Chondrocyte (in vitro differentiated cells): ENCODE data around the gene NTF3. TPM values are rescaled to one million over a fixed set of nuclear protein-coding genes. Genes with fewer than 3 reads are reported as not detected.

Experiments
- DNase-seq: peaks from one replicate; pipeline ENCODE4 v3.0.0; 2021; ENCODE audit warnings: mixed read lengths, low spot score
- H3K27ac Mint-ChIP-seq: one replicate; pipeline ENCODE4 v1.8.0; 2021; ENCODE audit warnings: mild to moderate bottlenecking, moderate library complexity, mixed read lengths; ENCODE audit not compliant: unreplicated experiment
- H3K27me3 Mint-ChIP-seq: 2 replicates; pipeline ENCODE4 v1.8.0; 2021; ENCODE audit warnings: low read depth, mixed read lengths
- H3K36me3 Mint-ChIP-seq: 2 replicates; pipeline ENCODE4 v1.8.0; 2021; ENCODE audit warnings: low read depth, mixed read lengths
- H3K4me1 Mint-ChIP-seq: 2 replicates; pipeline ENCODE4 v1.8.0; 2021; ENCODE audit warnings: low read depth, mild to moderate bottlenecking, mixed read lengths
- H3K4me3 Mint-ChIP-seq: one replicate; pipeline ENCODE4 v1.8.0; 2021; ENCODE audit warnings: mild to moderate bottlenecking, moderate library complexity, mixed read lengths; ENCODE audit not compliant: unreplicated experiment
- H3K9me3 Mint-ChIP-seq: 2 replicates; pipeline ENCODE4 v1.8.0; 2021; ENCODE audit warnings: low read depth, mixed read lengths
- total RNA-seq: library from RNA; stranded (reverse); gene quantifications from 3 replicates; pipeline ENCODE4 v1.2.1, GENCODE V29; 2021
- TF ChIP-seq, protein P1 (sequence below): fragments of 200-600 bp; sonication (generic); IDR thresholded peaks from 2 replicates; pipeline ENCODE4 v1.5.0; 2021; ENCODE audit warnings: antibody characterized with exemption, mild to moderate bottlenecking, moderate library complexity

NTF3 gene
- total RNA-seq, 1 donor from 2014 or later, result 2.5 TPM

DNA sequence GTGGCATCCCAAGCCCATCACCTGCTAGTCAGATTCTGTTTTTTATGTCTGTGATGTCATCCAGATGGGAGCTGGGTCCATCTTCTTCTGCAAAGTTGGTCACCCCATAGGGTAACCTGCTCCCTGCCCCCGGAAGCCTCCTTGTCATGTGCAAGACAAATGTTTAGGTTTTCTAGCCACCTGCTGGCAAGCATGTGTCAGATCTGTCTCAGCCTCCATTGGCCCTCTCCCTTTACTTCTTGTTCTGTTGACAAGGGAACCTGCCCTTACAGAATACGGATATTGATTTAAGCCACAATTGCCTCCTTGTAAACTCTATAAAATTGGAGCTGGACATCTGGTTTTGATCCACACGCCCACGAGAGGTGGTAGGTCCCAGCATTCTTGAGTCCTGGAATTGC, 7.5 kb downstream of the NTF3 start:
- DNase-seq, result no peak
- Mint-ChIP-seq H3K4me3 (no peak overlapping the region), H3K9me3 (peaks cover 8% of the 10 kb centered on the region), H3K36me3 (no peaks in the 10 kb centered on the region), H3K27ac (no peak overlapping the region), H3K4me1 (peaks cover 7% of the 10 kb centered on the region), H3K27me3 (peaks cover 31% of the 10 kb centered on the region)
- TF ChIP-seq, protein P1, sequence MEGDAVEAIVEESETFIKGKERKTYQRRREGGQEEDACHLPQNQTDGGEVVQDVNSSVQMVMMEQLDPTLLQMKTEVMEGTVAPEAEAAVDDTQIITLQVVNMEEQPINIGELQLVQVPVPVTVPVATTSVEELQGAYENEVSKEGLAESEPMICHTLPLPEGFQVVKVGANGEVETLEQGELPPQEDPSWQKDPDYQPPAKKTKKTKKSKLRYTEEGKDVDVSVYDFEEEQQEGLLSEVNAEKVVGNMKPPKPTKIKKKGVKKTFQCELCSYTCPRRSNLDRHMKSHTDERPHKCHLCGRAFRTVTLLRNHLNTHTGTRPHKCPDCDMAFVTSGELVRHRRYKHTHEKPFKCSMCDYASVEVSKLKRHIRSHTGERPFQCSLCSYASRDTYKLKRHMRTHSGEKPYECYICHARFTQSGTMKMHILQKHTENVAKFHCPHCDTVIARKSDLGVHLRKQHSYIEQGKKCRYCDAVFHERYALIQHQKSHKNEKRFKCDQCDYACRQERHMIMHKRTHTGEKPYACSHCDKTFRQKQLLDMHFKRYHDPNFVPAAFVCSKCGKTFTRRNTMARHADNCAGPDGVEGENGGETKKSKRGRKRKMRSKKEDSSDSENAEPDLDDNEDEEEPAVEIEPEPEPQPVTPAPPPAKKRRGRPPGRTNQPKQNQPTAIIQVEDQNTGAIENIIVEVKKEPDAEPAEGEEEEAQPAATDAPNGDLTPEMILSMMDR, result peak; percentile 28

DNA sequence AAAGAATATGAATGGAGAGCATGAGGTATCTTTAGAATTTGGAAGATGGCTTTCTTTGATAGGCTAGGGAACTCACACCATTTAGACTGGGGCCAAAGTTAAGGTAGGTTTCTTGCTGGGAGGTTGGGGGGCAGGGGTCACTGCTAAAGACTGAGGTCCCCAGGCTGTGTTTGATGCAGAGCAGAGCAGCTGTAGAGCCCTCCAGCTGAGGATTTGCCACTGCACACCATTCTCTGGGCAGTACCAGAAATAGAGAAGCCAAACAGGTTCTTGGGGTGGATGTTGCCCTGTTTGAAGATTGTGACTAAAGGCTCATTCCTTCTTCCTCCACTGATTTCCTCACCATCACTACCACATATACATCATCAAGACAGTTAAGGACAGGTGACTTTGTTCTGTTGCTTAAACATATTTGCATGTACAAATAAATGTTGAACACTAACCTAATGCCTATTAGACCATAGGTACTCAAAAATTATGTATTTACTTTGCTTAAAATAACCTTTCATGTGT, 7.9 kb downstream of the NTF3 start:
- H3K27me3 Mint-ChIP-seq, result peaks cover 36% of the 10 kb centered on the region
- H3K36me3 Mint-ChIP-seq, result no peaks in the 10 kb centered on the region
- H3K4me3 Mint-ChIP-seq, result no peak overlapping the region
- H3K27ac Mint-ChIP-seq, result no peak overlapping the region
- DNase-seq, result no peak
- TF ChIP-seq, protein P1, result no peak
- peaks cover 8% of the 10 kb centered on the region for H3K9me3 Mint-ChIP-seq
- peaks cover 7% of the 10 kb centered on the region for H3K4me1 Mint-ChIP-seq

DNA sequence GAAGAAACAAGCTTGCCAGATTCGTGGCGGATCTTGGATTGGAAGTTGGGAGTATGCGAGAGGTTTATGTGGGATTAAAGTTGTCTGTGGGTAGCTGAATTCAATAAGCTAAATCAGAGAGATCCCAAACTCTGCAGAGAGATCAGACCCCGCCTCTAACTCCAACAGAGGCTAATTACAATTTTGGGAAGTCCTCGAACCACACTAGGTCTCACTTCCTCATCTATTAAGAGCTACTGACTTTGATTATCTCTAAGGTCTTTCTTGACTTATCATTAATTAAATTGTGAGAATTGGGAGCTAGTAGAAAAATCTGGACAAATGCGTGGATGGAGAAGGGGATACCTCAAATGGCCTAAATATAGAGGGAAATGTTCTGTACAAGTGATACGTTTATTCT, 9.1 kb downstream of the NTF3 start:
- H3K4me1 Mint-ChIP-seq, result peaks cover 7% of the 10 kb centered on the region
- TF ChIP-seq, protein P1, result no peak
- H3K27ac Mint-ChIP-seq, result no peak overlapping the region
- peaks cover 43% of the 10 kb centered on the region for H3K27me3 Mint-ChIP-seq
- H3K9me3 Mint-ChIP-seq, result peaks cover 8% of the 10 kb centered on the region
- H3K4me3 Mint-ChIP-seq, result no peak overlapping the region
- no peak for DNase-seq
- H3K36me3 Mint-ChIP-seq, result no peaks in the 10 kb centered on the region

DNA sequence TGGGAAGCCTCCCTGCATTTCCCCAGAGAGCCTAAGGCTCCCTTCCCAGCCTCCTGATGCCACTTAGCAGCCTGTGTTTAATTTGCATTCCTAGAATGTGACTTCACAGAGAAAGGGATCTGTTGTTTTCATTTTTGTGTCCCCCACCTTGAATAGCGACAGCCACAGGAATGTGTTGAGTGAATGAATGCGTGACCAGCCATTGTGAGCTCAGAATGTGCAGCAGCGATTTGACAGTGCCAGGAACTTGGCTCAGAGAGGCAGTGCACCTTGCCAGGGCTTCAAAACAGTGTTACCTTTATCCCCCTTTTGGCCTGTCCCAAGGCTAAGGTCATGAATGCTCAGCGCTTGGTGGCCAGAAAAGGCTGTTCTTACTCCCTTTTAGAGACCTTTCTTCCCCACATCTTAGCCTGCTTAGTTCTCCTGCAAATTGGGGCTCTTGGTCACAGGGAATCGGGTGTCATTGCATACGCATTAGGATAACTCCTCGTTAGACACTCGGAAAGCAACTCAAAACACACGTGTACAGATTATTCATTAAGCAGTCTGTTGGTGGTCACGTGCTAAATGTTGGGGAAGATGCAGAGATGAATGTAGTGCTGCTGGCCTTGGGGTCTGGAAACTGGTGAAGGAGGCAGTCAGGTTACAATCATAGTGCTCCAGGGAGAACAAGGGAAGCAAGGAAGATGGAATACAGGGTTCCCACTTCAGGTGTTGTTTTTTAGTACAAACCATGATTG, 9.8 kb downstream of the NTF3 start:
- Mint-ChIP-seq H3K27me3 (peaks cover 43% of the 10 kb centered on the region), H3K4me1 (peaks cover 7% of the 10 kb centered on the region), H3K36me3 (no peaks in the 10 kb centered on the region), H3K4me3 (no peak overlapping the region), H3K9me3 (peaks cover 8% of the 10 kb centered on the region), H3K27ac (no peak overlapping the region)
- no peak for DNase-seq
- TF ChIP-seq, protein P1, result no peak

DNA sequence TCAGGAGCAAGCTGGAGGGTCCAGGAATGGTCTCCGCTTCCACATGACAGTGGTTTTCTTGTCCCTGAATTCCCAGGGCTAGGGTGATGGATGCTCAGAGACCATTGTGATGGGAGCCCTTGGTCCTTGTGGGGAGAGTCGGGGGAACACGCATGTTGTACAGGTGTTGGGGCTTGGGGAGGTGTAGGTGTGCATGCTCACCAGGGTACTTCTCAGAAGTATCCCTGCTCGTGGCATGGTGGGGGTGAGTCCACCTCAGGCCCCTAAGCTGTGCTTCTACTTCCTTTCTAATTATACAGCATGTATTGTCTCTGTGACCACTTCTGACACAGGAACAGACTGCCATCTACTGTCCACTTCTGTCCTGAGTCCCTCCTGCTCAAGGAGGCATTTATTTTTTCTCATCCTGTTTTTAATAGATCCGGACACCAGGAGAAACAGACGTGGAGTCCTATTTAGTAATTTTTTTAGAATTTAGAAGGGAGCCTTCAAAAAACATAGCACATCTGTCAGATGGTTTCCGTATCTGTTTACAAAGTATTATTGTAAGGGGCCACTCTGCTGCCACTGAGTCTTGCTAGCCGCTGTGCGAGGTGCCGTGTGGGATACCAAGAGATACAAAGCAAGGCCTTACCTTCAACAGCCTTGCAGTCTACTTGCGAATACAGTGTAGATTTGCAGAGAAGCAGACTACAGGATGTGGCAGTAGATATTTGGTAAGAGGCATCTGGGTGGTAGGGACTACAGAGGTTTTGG, 10.5 kb downstream of the NTF3 start:
- Mint-ChIP-seq H3K4me3 (no peak overlapping the region), H3K27me3 (peaks cover 41% of the 10 kb centered on the region), H3K27ac (no peak overlapping the region), H3K9me3 (peaks cover 8% of the 10 kb centered on the region), H3K4me1 (peaks cover 7% of the 10 kb centered on the region), H3K36me3 (no peaks in the 10 kb centered on the region)
- TF ChIP-seq, protein P1, result peak; percentile 85
- DNase-seq, result no peak
